GM18861 (cell line): ENCODE results near the gene STXBP3.
"Not testable (repeated sequence)": the region's sequence is repeated elsewhere in the genome, so short reads cannot be mapped to it uniquely, and the experiment has no call there.

ENCODE experiments used
- ATAC-seq: cut with Tn5 transposase; IDR thresholded peaks from one replicate; pipeline ENCODE4 v1.9.1; 2021; ENCODE audit not compliant: unreplicated experiment

STXBP3 gene

GRCh38 chr1:108728327-108728923, 18.0 kb upstream of the STXBP3 start:
- no peak for ATAC-seq

- no peak for ATAC-seq
Measured at GRCh38 chr1:108729481-108729880, 17.0 kb upstream of the STXBP3 start.

- ATAC-seq, result no peak
Measured at GRCh38 chr1:108732398-108732797, 14.1 kb upstream of the STXBP3 start.

GRCh38 chr1:108734171-108734865, 12.2 kb upstream of the STXBP3 start:
- no peak for ATAC-seq

GRCh38 chr1:108742253-108742652, 4.2 kb upstream of the STXBP3 start:
- no peak for ATAC-seq

- no peak for ATAC-seq
Measured at GRCh38 chr1:108745980-108746381, 493 bp upstream of the STXBP3 start.

- no peak for ATAC-seq
Measured at GRCh38 chr1:108747171-108747850, 837 bp downstream of the STXBP3 start.

- ATAC-seq, result no peak
Measured at GRCh38 chr1:108747898-108748297, 1.4 kb downstream of the STXBP3 start.

- no peak for ATAC-seq
Measured at GRCh38 chr1:108749081-108749480, 2.6 kb downstream of the STXBP3 start.

- ATAC-seq, result no peak
Measured at GRCh38 chr1:108750476-108751181, 4.2 kb downstream of the STXBP3 start.

GRCh38 chr1:108753363-108753762, 6.9 kb downstream of the STXBP3 start:
- ATAC-seq, result no peak

GRCh38 chr1:108758796-108759195, 12.3 kb downstream of the STXBP3 start:
- ATAC-seq, result no peak

GRCh38 chr1:108767115-108767514, 20.6 kb downstream of the STXBP3 start:
- no peak for ATAC-seq

- no peak for ATAC-seq
Measured at GRCh38 chr1:108767708-108768107, 21.2 kb downstream of the STXBP3 start.

GRCh38 chr1:108777839-108778238, 31.4 kb downstream of the STXBP3 start:
- ATAC-seq, result no peak

- ATAC-seq, result no peak
Measured at GRCh38 chr1:108779455-108779854, 33.0 kb downstream of the STXBP3 start.

GRCh38 chr1:108780937-108781574, 34.6 kb downstream of the STXBP3 start:
- ATAC-seq, result no peak

- not testable (repeated sequence) for ATAC-seq
Measured at GRCh38 chr1:108781575-108781944, 35.1 kb downstream of the STXBP3 start.

- ATAC-seq, result no peak
Measured at GRCh38 chr1:108785264-108785663, 38.8 kb downstream of the STXBP3 start.

GRCh38 chr1:108785880-108786279, 39.4 kb downstream of the STXBP3 start:
- no peak for ATAC-seq

- ATAC-seq, result no peak
Measured at GRCh38 chr1:108791790-108792189, 45.3 kb downstream of the STXBP3 start.
